NCI-H146 treated with DMSO at 0.1 percent for 48 hours (cell line): ENCODE data around the gene TMEM181.
"Not testable (repeated sequence)": the region's sequence is repeated elsewhere in the genome, so short reads cannot be mapped to it uniquely, and the experiment has no call there.

Experiments
- DNase-seq: peaks from one replicate; lab custom pipeline; 2025; ENCODE audit not compliant: unreplicated experiment; lab: John Stamatoyannopoulos, UW

TMEM181 gene

GRCh38 chr6:158593670-158594069 is 33.8 kb downstream of the TMEM181 start:
- DNase-seq, result no peak

- DNase-seq, result no peak
Observed at GRCh38 chr6:158595223-158595622, 35.3 kb downstream of the TMEM181 start.

GRCh38 chr6:158596861-158597260 is 37.0 kb downstream of the TMEM181 start:
- no peak for DNase-seq

GRCh38 chr6:158597565-158597964 is 37.7 kb downstream of the TMEM181 start:
- no peak for DNase-seq

GRCh38 chr6:158599635-158600034 is 39.7 kb downstream of the TMEM181 start:
- no peak for DNase-seq

GRCh38 chr6:158603261-158604047 is 43.6 kb downstream of the TMEM181 start:
- no peak for DNase-seq

GRCh38 chr6:158604048-158604406 is 44.1 kb downstream of the TMEM181 start:
- DNase-seq, result no peak

- DNase-seq, result peak; percentile 59
Observed at GRCh38 chr6:158605266-158605878, 45.5 kb downstream of the TMEM181 start.

GRCh38 chr6:158606011-158606410 is 46.1 kb downstream of the TMEM181 start:
- not testable (repeated sequence) for DNase-seq

- DNase-seq, result no peak
Observed at GRCh38 chr6:158606935-158607334, 47.0 kb downstream of the TMEM181 start.

- no peak for DNase-seq
Observed at GRCh38 chr6:158607411-158608170, 47.7 kb downstream of the TMEM181 start.

- no peak for DNase-seq
Observed at GRCh38 chr6:158608221-158608620, 48.3 kb downstream of the TMEM181 start.

- DNase-seq, result no peak
Observed at GRCh38 chr6:158609455-158610155, 49.7 kb downstream of the TMEM181 start.

GRCh38 chr6:158610319-158610968 is 50.6 kb downstream of the TMEM181 start:
- DNase-seq, result no peak

GRCh38 chr6:158611039-158611438 is 51.1 kb downstream of the TMEM181 start:
- DNase-seq, result no peak

GRCh38 chr6:158611541-158612370 is 51.9 kb downstream of the TMEM181 start:
- DNase-seq, result no peak

GRCh38 chr6:158614606-158615005 is 54.7 kb downstream of the TMEM181 start:
- not testable (repeated sequence) for DNase-seq

- not testable (repeated sequence) for DNase-seq
Observed at GRCh38 chr6:158618289-158618688, 58.4 kb downstream of the TMEM181 start.

- DNase-seq, result no peak
Observed at GRCh38 chr6:158619922-158620801, 60.3 kb downstream of the TMEM181 start.
